ENCODE results near the gene VSTM2B.

DNA sequence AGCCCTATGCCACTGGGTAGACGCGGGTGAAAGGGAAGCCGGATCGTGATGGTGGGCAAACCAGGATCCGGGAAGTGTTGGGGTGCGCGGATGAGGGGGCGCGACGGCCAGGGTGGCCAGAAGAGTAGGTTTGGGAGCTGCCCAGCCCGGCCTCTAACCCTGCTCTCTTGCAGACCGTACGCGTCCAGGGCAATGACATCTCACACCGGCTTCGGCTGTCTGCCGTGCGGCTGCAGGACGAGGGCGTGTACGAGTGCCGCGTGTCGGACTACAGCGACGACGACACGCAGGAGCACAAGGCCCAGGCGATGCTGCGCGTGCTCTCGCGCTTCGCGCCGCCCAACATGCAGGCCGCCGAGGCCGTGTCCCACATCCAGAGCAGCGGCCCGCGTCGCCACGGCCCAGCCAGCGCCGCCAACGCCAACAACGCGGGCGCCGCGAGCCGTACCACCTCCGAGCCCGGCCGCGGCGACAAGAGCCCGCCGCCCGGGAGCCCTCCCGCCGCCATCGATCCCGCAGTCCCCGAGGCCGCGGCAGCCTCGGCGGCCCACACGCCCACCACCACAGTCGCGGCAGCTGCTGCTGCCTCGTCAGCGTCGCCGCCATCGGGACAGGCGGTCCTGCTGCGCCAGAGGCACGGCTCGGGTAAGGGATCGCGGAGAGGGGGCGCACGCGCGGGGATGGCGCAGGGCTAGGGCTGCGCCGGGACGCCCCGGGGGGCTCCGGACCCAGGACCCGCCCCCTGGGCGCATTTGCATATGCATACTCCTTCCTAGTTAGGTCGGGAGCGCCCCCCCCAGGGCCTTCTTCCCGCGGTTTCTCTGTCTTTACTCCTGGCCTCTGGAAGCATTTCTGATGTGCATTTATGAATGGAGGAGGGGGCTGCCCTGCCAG is 4.1 kb downstream of the VSTM2B start:
- TF ChIP-seq, protein P1, sequence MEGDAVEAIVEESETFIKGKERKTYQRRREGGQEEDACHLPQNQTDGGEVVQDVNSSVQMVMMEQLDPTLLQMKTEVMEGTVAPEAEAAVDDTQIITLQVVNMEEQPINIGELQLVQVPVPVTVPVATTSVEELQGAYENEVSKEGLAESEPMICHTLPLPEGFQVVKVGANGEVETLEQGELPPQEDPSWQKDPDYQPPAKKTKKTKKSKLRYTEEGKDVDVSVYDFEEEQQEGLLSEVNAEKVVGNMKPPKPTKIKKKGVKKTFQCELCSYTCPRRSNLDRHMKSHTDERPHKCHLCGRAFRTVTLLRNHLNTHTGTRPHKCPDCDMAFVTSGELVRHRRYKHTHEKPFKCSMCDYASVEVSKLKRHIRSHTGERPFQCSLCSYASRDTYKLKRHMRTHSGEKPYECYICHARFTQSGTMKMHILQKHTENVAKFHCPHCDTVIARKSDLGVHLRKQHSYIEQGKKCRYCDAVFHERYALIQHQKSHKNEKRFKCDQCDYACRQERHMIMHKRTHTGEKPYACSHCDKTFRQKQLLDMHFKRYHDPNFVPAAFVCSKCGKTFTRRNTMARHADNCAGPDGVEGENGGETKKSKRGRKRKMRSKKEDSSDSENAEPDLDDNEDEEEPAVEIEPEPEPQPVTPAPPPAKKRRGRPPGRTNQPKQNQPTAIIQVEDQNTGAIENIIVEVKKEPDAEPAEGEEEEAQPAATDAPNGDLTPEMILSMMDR (IDR thresholded peaks at IDR 0.05) = no peak
- TF ChIP-seq POLR2A (IDR thresholded peaks at IDR 0.05) = no peak

All from heart left ventricle (tissue), 13 donors.